Measurements from ENCODE around the gene SLC35A2.

SLC35A2 gene

DNA sequence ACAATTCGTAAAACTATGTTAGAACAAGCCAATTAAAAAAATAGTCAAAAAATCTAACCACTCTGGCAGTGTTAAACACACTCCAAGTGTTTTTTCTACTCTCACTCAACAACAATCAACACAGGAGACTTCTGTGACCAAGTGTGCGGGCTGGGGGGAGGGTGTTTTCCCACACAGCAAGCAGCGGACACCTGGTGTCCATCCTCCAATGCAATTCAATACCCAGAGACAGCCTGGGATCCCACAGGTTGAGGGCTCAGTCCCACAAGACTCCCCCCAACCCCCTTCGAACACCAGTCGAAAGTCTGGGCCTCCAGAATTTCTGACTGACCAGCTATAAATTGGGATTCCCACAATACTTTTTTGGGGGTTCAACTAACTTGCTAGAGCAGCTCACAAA, 15.7 kb upstream of the SLC35A2 start:
- DNase-seq: no peak

DNA sequence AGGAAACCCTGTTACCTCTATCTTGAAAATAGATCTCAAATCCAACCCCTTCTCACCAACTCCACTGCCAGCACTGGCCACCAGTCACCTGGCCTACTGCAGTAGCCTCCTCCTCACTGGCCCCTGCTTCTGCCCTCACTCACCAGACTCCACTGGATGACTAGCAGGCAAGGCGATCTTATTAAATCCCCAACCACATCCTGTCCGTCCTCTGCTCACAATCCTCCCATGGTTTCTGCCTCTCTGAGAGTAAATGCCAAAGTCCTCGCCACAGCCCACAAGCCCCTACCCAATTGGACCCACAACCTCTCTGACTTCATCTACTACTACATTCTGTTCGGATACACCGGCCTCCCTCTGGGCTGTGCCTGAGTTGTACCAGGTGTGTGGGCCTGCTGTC, 12.8 kb upstream of the SLC35A2 start:
- no peak for DNase-seq

DNA sequence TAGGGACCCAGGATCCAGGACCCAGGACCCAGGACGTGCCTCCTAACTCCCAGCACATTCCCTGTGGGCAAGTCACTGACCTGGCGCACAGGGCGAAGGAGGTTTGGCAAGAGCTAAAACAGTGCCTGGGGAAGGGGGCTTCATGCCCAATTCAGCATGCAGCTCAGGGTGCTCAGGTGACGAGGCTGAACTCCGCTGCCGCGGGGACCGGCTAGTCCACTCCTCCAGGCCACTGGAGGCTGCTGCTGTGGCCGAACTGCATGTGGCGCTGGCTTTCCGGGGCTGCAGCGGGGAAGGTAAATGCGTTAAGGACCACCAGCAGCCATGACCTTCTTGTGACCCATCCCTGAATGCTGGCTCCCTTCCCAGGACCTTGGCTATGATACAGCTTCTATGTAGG, 12.3 kb upstream of the SLC35A2 start:
- DNase-seq: no peak

DNA sequence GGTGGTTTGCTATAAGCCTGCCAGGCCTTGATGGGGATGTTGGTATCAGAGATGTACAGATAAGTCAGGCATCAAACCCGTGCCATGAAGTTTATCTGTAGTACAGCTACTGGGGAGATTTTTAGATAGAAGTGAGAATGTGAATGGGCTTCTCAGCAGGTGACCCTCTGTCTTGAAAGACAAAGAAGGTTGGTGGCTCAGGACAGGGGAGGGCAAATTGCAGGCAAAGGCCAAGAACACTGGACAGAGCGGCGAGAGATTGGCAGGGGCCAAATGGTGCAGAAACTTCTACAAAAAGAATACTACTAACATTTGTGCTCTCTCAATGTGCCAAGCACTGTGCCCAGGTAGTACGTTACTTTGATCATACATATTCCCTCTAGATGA, 9.3 kb upstream of the SLC35A2 start:
- no peak for DNase-seq

DNA sequence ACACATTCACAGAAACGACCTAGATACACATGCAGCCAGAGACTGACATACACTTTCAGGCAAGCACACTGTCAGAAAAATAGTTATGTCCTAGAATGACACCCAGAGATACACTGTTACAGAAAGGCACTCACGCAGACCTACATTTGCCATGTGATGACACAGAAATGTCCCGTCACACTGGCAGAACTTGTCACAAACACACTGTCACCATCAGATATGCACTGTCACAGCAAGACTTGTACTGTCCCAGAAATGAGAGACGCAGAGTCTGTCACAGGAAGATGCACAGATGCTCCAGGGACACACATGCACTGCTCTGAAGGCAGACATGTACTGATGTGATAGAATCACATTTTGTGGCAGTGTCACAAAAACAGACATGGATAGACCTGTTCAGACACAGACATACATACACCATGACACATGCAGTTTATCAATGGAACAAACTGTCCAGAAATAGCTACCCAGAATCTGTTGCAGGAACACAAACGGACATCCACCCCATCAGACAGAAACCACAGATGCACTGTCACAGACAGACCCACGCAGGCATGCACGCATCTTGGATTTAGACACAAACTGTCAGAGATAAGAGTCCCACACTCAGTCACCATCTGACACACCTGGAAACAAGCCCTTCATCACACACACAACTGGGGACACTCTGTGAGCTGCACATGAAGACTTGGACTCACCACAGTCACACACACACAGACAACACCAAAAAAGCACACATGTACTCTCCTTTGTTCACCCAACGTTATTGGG, 8.7 kb upstream of the SLC35A2 start:
- DNase-seq: peak; percentile 58

DNA sequence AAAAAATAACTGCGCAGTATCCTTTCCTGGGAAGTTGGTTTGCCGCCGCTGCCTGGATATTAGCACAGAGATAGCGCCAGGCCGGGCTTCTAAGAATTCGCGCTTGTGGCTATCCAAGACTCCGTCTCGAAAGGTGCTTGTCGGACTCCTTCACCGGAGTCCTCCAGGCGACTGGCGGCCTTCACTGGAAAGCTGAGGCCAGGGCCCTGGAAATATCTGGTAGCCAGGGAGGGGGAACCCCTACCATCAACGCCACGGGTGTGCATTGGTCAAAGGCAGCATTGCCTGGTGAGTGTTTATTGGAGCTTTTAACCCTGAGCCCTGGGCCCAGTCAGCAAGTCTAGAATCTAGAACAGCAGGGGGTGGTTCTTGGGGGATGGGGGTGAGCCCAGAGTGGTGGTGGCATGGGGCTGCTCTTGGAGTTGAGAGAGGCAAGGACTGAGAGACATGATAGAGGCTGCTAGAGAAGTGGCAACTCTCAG, 8.0 kb upstream of the SLC35A2 start:
- no peak for DNase-seq

DNA sequence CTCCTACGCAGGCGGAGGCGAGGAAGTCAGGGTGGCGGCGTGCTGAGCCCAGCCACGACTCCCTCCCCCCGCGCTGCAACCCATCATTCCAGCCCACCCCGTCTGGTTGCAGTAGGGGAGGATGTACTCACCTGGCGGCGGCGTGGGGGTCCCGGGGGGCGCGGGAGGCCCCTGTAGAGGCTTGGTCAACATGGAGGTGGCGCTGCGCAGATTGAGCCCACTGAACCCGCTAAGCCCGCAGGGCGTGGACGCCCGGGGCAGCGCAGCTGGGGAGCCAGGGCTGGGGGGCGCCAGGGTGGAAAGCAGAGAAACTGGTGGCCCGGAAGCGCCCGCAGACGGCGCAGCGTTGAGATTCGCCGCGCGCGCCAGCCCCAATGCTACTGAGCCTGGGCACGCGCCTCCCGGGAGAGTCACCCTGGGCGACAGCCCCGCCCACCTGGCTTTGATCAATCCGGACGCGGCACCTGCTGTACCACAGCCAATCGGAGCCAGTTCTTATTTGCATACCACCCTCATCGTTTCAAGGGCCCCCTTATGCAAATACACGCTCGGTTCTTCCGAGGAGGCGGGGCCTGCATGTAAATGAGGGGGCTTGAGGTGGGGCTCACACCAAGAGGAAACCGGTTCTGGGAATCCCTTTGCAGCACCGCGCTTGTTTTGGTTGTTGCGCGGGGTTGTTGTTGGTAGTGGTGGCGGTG, 7.3 kb upstream of the SLC35A2 start, which contains the start of gene PIM2:
Gene PIM2 (minus strand): TSS at position 382 of the 698 bp plus-strand sequence. CDS start 190 bp downstream, at position 192.
- DNase-seq: peak; percentile 96

DNA sequence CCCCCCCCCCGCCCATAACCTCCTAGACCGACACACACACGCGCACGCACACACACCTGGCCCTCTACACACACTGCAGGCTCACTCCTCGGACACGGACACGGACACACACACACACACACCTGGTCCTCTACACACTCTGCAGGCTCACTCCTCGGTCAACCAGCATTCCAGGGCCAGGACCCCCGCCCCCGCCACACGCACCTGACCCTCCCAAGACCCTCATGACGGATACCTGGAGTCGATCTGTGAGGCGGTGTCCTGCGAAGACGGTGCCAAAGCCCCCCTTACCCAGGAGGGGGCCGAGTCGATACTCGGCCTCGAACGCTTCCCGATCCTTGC, 6.8 kb upstream of the SLC35A2 start:
- no peak for DNase-seq

DNA sequence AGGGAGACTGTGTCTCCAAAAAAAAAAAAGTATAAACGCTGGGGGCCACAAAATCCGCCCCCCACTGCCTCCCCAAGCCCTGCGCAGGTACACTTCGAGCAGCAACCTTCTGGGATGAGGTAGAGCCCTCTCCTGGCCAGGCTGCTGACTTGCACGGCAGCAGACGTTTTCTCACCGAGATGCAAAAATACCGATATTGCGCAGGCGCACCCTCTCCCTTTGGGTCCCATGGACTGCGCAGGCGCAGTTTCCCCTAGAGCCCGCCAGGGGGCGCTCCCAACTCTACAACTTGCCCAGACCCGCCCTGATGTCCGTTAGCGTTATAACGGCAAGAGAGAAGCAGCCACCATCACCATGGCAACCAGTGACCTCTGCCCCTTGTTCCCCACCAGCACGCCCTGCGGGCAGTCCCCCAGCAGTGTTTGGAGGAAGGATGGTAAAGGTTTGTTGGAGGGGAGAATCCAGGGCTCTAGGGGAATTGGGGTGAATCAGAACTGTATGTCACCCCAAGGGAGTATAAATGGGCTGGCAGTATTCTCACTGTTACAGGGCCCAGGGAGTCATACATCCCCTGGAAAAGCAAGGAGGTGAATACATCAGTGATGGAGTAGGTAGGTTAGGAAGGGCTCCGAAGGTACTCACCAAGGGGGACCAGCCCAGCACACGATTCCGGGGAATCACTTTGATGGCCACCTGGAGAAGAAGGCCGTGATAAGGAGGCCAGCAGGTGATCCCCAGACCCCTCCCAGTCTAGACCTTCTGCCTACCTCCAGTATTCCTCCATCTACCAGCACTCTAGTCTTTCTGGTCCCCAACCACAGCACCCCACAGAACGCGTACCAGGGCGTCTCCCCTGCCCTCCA, 5.9 kb upstream of the SLC35A2 start:
- peak; percentile 94 for DNase-seq

DNA sequence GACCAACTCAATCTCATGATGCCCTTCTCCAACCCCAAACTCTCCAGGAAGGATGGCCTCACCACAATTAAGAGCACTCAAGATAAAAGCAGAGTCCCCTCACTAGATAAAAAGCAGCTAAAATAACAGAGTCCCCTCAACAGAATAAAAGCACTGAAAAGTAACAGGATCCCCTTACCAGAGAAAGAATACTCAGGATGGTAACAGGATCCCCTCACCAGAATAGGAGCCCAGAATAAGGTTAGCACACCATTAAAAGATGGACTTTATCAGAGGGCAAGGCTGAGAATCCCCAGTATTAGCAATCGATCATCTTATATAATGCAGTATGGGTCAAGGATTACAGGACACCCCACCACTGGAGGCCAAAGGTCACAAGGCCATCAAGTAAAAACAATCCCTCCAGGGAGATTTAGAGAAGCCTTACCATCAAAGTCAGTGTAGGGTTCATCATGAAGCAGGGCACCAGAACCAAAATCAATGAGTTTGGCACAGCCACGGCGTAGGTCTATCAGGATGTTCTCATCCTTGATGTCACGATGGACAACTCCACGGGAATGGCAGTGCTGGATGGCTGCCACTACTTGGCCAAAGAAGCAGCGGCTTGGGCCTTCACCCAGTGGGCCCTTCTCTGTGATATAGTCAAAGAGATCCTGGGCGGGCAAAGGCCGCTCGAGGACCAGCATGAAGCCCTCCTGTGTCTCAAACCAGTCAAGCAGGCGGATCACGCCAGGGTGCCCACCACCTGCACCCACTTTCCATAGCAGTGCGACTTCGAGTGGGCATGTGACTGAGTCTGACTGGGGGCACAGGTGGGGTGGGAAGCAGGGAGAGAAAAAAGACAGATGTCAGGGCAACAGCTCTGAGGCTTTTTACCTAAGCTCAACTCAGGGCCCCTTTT, 3.4 kb upstream of the SLC35A2 start:
- no peak for DNase-seq

DNA sequence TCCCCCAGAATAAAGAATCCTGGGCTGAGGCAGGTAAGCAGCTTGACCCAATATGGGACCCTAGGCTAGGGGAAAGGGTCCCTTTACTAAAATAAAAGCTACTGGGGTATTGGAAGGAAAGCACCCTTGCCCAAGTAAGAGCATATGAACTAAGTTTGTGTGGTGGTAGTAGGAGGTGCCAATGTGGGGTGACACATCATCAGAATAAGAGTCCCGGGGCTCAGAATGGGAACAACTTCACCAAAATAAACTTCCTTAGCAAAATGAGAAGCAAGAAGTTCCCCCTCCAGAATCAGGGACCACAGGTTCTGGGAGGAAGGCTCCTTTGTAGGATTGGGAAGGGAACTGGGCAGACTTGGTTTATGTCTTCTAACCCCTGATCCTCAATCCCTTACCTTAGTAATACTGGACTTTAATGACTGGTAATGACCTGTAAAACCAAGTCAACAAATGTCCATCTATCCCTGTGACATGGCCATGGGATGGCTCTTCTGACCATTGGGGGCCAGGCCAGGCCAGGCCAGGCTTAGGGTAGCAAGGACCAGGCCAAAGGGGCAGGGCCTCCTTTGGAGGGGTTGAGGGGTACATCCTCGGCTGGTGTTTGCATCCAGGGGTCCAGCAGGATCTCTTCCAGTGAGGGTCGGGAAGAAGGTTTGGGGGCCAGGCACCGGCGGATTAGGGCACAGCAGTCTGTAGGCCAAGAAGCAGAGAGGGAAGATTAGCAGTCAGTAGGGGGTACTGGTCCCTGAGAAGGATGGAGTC, 2.3 kb upstream of the SLC35A2 start:
- no peak for DNase-seq

DNA sequence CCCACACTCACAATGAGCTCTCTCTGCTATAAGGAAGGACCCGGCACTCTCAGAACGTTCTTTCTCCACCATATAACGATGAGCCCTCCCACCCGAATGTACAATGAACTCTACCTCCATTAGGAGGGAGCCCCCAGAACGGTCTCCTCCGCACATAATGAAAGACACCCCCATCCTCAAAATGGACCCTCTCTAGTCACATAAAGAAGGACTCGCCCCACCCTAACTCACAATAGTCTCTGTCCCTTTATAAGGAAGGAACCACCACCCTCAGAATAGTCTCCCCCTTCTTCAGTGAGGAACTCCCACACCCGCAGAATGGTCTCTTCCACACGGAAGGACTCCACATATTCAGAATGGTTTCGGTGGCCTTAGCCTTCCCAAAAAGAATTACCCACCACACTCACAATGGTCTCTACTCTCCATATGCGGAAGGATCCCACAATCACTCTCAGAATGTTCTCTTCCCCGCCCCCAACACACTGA, 477 bp downstream of the SLC35A2 start:
- peak; percentile 51 for DNase-seq

DNA sequence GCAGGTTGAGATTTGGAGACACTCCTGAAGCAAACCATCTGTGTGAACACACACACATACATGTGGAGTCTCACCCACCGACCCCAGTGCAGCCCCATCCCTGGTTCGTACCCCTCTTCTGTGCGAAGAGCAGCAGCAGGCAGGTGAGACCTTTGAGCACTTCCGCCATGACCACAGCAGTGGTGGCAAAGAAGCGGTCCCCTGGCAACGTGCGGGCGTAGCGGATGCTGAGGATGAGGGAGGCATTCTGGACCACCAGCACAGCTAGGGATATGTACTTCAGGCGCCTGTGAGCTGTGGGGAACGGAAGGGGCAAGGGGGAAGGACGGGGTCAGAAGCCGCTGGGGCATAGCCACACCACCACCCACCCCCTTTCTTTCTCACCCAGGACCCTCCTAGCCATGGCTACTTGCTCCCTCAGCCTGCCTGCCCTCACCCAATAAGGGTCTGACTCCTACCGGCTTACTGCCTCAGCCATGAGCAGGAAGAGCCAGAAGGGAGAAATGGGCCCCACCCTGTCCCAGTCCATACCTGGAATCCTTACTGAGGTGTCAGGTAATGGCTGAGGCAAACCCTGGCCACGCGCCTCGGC, 1.6 kb downstream of the SLC35A2 start:
- no peak for DNase-seq

DNA sequence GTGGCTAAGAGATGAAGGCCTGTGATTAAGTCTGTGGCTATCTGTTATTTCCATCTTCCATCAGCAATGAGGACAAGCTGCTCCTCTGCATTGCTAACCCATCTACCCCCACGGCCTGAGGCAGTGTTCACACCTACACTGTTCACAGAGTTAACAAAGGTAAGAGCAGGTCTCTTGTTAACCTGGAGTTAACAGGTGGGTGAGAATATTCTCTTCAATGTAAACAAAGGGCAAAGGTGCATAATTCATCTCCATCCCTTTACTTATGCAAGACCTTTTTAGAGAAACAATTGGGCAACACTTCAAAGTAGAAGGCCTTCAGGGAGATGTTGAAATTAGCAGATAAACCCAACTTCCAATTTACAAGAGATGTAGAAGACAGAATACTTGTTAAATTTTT, 2.8 kb downstream of the SLC35A2 start:
- no peak for DNase-seq

DNA sequence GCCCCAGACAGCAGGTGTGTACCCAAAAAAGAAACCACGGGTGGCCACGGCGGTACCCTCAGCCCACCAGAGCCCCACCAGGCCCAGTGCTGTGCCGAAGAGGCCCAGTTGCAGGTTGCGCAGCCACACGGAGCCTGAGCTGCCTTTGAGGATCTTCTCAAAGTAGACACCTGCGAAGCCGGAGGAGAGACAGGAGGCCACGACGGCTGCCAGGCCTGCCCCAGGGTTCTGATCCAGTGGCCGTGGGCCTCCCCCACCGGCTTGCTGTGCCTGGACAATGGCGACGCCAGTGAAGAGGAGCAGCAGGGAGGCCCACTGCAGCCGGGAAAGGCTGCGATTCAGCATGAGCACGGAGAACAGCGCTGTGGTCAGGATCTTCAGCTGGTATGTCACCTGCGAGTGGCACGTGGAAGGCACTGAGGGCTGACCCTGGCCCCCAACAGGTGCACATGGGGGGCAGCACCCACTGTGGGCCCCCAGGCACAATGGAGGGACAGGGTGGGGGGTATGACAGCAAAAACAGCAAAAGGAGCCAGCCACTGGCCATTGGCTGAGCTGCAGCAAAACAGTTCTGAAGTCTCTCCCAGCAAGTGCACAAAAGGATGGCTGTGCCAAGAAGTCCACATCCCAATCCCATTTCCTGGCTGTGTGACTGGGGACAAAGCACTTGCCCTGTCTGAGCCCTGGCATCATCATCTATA, 6.2 kb downstream of the SLC35A2 start:
- DNase-seq: no peak

DNA sequence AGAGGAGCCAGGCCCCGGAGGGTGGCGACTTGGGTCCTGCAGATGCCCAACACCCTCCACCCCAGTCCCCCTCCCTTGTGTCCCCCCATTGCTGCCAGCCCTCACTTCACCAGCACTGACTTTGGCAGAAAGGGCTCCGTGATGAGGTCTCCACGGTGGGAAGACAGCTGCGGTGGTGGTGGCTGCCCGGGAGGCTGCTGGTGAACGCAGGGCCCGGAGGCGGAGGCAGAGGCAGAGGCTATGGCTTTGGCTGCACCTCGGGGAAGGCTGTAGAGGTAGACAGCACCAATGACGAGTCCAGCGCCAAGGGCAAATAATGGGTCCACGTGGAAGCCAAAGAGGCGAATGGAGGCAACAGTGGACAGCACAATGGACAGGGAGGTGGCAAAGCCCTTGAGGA, 6.8 kb downstream of the SLC35A2 start:
- no peak for DNase-seq

DNA sequence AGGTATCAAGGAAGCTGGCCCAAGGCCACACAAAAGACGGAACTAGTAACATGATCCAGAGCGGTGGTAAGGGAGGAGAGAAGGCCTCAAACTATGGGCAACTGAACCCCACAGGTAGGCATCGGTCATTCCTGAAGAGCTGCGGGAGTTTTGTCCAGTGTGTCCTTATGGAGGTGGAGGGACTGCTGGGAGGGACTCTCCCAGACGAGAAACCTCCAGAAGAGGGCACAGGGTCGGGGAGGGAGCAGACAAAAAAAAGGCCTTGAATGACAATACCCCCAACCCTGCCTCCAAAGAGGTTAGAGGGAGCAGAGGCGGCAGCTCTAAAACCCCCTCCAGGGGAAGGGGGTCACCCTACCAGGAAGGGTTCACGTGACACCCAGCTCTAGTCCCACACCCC, 7.3 kb downstream of the SLC35A2 start:
- no peak for DNase-seq

DNA sequence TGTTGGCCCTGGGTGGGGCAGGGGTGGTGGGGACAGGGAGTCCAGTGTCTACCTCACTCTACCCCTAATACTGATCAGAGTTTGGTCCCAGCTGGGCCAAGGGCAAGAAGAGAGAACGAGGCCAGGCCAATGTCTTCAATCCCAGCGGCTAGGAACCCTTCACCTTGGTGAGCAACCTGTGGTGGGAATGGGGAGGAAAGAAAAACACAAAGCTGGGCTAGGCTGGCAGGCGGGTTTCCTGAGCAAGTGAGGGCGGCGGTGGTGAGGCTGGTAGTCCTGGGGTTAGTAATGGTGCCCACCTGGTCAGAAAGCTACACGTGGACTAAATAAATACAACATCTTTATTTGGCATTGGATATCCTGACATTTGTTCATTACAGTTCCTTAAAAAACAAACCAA, 8.2 kb downstream of the SLC35A2 start:
- no peak for DNase-seq

DNA sequence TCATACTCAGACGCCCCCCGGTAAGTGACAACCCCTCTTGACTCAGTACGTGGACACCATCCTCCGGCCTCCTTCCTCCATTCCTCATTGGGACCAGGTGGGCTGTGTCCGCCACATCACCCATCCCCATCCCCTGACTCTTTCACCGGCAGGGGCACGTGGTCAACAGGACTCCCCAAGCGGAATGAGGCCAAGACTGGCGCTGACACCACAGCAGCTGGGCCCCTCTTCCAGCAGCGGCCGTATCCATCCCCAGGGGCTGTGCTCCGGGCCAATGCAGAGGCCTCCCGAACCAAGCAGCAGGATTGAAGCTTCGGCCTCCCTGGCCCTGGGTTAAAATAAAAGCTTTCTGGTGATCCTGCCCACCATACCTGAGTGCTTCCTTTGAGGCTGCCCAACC, 8.7 kb downstream of the SLC35A2 start:
- no peak for DNase-seq

DNA sequence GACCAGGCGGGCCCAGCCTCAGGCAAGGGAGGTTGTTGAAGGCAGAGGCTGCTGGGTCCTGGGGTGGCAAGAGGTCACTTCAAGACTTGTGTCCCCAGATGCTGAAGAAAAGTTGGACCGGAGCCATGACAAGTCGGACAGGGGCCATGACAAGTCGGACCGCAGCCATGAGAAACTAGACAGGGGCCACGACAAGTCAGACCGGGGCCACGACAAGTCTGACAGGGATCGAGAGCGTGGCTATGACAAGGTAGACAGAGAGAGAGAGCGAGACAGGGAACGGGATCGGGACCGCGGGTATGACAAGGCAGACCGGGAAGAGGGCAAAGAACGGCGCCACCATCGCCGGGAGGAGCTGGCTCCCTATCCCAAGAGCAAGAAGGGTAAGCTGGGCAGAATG, 9.3 kb downstream of the SLC35A2 start:
- DNase-seq: no peak
